Activated CD4-positive, alpha-beta T cell treated with anti-CD3 and anti-CD28 coated beads for 24 hours (primary cell): ENCODE measurements around the gene EME2.

Source experiments
- DNase-seq, 2 donors: peaks; one replicate each; pipeline ENCODE4 v3.0.0-alpha.2; 2020; ENCODE audit warnings: low read depth in 2 of 2

Gene EME2

GRCh38 chr16:1778200-1779179 is 5.9 kb downstream of the EME2 start:
- DNase-seq, result no peak

GRCh38 chr16:1779234-1779701 is 6.7 kb downstream of the EME2 start:
- no peak for DNase-seq

- DNase-seq, result no peak
These were observed 7.4 kb downstream of the EME2 start for GRCh38 chr16:1779741-1780676.

GRCh38 chr16:1780677-1781072 is 8.1 kb downstream of the EME2 start:
- no peak for DNase-seq

- no peak for DNase-seq
These were observed 8.6 kb downstream of the EME2 start for GRCh38 chr16:1781254-1781653.

- no peak for DNase-seq
These were observed 9.3 kb downstream of the EME2 start for GRCh38 chr16:1781758-1782407.

GRCh38 chr16:1782408-1783264 is 10.0 kb downstream of the EME2 start, which contains the start of the genes NUBP2 and SPSB3:
Gene NUBP2 (plus strand): TSS chr16:1782960. CDS start chr16:1783021, 61 bp downstream.
Gene SPSB3 (minus strand): TSS chr16:1782571. CDS start chr16:1781483, 1,088 bp downstream.
- DNase-seq, result peak; percentile 92 to 96

DNA sequence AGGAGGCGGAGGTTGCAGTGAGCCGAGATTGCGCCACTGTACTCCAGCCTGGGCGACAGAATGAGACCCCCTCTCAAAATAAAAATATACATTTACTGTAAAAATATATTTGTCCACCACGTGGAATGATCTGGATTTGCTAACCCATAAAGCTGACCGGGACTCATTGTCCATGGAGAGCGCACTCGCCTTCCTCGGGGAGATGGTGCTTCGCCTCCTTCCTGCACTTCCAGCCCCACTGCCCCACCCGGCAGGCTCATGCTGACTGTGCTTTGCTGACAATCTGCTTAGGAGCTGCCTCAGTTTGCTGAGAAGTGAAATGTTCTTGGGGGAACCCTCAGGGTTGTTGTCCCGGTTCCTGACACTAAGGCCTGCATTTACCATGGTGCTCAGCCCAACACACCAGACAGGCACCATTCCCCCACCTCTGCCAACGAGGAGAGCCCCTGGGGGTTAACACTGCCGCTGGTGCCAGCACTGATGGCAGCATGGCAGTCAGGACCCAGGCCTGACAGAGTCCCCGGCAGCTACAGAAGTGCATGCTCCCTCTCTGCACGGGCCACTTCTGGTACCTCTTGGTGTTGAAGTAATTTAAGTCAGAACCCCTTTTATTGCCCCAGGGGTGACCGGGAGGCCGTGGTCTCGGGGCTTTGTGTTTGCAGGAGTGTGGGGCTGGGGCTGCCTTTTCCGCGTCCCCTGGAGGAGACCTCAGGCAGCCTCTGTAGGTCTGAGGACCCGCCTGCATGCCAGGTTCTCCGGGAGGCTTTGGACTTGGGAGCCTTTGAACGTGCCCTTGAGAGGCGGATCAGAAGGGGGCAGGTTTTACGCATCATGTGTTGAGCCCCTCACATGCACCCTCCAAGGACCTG is 12.6 kb downstream of the EME2 start:
- DNase-seq, result no peak

GRCh38 chr16:1785846-1786170 is 13.2 kb downstream of the EME2 start:
- DNase-seq, result no peak

DNA sequence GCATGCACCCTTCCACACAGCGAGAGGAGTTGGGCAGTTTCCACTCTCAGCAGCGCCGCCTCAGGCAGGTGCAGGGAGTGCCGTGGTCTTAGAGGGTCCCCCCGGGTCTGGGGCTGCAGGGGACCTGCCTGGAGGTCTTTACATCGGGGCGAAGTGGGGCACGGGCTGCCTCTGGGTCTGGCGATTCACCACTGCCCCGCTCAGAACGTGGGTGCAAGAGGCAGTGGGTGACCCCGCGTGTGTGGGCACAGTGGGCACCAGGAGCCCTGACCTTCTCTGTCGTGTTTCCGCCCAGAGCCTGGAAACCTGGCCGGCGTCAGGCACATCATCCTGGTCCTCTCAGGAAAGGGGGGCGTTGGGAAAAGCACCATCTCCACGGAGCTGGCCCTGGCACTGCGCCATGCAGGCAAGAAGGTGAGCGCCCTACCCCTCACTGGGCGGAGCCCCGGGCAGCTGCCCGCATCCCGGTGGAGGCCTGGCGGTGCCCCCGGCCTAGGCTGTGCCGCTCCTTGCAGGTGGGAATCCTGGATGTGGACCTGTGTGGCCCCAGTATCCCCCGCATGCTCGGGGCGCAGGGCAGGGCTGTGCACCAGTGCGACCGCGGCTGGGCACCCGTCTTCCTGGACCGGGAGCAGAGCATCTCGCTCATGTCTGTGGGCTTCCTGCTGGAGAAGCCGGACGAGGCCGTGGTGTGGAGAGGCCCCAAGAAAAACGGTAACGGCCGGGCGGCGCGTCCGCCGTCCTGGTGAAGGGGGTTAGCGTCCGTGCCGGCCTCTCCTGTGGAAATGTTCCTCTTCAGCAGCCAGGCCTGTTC is 13.8 kb downstream of the EME2 start:
- DNase-seq, result no peak

DNA sequence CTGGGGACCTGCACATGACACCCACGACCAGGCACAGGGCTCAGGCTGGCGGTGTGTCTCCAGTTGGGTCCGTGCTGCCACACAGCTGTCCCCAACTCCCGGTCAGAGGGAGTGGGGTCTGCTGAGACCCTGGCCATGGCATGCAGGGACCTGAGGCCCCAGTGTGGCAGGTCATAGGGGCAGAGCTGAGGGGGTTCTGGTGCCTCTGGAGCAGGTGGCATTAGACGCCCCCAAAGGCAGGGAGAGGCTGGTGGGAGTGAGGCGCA is 14.4 kb downstream of the EME2 start:
- no peak for DNase-seq

- no peak for DNase-seq
These were observed 14.9 kb downstream of the EME2 start for GRCh38 chr16:1787322-1788094.

DNA sequence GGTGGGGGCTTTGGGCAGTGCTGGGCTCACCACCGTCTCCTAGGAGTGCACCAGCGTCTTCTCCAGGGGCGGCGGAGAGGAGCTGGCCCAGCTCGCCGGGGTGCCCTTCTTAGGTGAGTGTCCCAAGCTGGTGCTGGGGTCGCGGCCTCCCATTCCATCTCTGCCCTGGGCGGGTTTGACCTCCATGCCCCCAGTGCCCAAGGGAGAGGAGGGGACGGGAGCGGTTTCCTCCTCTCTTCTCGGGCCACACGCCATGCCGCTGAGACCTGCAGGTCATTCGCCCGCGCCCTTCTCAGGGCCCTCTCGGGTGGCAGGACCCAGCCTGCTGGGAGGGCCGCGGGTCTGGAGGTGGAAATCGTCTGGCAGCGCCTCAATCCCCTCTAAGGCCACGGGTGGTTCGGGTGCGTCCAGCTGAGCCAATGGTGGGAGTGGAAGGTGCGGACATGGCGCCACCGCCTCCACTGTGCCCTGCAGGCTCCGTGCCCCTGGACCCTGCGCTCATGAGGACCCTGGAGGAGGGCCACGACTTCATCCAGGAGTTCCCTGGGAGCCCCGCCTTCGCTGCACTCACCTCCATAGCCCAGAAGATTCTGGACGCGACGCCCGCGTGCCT is 15.6 kb downstream of the EME2 start:
- no peak for DNase-seq

GRCh38 chr16:1788708-1789100 is 16.1 kb downstream of the EME2 start:
- no peak for DNase-seq

- no peak for DNase-seq
These were observed 17.0 kb downstream of the EME2 start for GRCh38 chr16:1789643-1790045.

GRCh38 chr16:1790261-1790610 is 17.6 kb downstream of the EME2 start:
- no peak for DNase-seq

DNA sequence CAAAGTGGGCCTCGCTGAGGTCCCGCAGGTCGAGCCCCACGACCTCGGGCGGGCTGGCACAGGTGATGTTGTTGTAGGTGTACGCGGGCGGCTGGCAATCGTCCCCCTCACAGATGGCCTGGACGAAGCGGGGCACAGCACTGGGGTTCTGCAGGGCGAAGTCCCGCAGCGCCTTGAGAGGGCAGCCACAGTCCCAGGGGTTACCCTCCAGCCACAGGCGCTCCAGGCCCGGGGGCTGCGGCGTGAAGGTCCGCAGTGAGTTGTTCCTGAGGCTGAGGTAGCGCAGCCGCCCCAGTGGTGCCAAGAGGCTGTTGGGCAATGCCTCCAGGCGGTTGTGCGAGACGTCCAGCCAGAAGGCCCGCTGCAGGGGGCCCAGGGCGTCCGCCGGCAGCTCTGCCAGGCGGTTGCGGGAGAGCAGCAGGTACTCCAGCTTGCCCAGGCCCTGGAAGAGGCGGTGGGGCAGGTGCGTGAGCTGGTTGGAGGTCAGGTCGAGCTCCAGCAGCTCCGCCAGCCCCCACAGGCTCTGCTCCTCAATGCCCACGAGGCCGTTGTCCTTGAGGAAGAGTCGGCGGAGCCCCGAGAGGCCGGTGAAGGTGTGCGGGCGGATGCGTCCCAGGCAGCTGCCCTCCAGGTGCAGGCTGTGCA is 18.1 kb downstream of the EME2 start:
- no peak for DNase-seq
